B cell (primary cell): Measurements from ENCODE around the gene KCNQ2.

Source experiments
- CTCF ChIP-seq: fragments of 200-600 bp; IDR thresholded peaks from one replicate; pipeline ENCODE4 v1.8.0; 2022; ENCODE audit warnings: antibody characterized with exemption, mild to moderate bottlenecking
- EZH2 ChIP-seq: IDR thresholded peaks from 2 replicates; pipeline ENCODE4 v1.6.1; 2012; ENCODE audit warnings: borderline replicate concordance, low read depth, mild to moderate bottlenecking, moderate library complexity, low read length; ENCODE audit not compliant: insufficient read depth, poor library complexity, severe bottlenecking

- no peak for TF ChIP-seq CTCF
- TF ChIP-seq EZH2, result no peak
These were observed 32.2 kb upstream of the KCNQ2 start for GRCh38 chr20:63504642-63505041.
